ENCODE results near the gene ASTN1. TPM values are rescaled to one million over a fixed set of nuclear protein-coding genes. Genes with fewer than 3 reads are reported as not detected.

The ASTN1 gene
- total RNA-seq, 4 donors from 2014 or later: 0.18 TPM; not detected in 3

DNA sequence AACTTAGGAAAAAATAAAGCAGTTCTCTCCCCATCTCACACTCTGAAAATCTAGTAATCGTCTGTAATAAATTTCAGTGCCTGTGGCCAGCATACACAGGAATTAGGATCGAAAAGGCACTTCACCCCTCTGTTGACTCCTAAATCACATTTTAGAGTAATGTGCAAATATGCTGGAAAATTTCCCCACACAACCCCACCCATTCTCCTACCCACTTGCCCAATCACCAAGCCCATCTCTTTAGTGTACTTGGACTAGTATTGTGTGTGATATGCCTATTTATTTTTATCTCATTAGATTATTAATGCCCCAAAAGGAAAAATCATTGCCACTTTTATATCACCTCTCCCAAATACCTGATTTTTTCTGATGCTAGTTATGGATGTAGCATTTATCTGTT, 323.3 kb downstream of the ASTN1 start:
- no peak for TF ChIP-seq POLR2AphosphoS5 (IDR thresholded peaks at IDR 0.05)
- no peak for TF ChIP-seq POLR2A (IDR thresholded peaks at IDR 0.05)
- no peak for TF ChIP-seq EP300 (IDR thresholded peaks at IDR 0.05)
- TF ChIP-seq, protein P1, sequence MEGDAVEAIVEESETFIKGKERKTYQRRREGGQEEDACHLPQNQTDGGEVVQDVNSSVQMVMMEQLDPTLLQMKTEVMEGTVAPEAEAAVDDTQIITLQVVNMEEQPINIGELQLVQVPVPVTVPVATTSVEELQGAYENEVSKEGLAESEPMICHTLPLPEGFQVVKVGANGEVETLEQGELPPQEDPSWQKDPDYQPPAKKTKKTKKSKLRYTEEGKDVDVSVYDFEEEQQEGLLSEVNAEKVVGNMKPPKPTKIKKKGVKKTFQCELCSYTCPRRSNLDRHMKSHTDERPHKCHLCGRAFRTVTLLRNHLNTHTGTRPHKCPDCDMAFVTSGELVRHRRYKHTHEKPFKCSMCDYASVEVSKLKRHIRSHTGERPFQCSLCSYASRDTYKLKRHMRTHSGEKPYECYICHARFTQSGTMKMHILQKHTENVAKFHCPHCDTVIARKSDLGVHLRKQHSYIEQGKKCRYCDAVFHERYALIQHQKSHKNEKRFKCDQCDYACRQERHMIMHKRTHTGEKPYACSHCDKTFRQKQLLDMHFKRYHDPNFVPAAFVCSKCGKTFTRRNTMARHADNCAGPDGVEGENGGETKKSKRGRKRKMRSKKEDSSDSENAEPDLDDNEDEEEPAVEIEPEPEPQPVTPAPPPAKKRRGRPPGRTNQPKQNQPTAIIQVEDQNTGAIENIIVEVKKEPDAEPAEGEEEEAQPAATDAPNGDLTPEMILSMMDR (IDR thresholded peaks at IDR 0.05): no peak
- peaks cover 10% of the 10 kb centered on the region for H3K4me1 ChIP-seq
- no peaks in the 10 kb centered on the region for H3K36me3 ChIP-seq
- WGBS: 45% methylated on average over 2 of the region's 2 CpGs
- H3K27me3 ChIP-seq: no peaks in the 10 kb centered on the region
- no peaks in the 10 kb centered on the region for H3K9me3 ChIP-seq
- H3K4me3 ChIP-seq: no peak overlapping the region
- DNase-seq (ENCODE audit: low spot score in 2 of 2): no peak
- H3K27ac ChIP-seq: no peak overlapping the region

DNA sequence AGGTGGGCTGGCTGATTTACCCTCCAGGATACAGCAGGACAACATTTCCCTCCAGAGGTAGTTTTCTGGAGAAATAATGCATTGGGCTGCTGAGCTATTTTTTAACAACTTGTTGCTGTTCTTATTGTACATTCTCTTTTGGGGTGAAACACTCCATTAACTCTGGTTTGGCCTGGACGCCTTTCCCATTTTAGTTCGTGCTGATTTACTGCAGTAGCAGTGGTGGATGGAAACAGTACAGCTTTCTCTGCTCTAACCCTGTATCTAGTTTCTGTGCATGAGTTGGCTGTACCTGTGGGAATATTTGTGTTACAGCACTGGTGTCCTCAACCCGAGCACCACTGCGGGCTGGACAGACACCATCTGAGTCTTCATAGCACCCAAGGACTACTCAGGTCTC, 325.3 kb downstream of the ASTN1 start:
- Histone ChIP-seq H3K9me3 (no peaks in the 10 kb centered on the region), H3K4me1 (peaks cover 10% of the 10 kb centered on the region), H3K27ac (no peak overlapping the region), H3K27me3 (no peaks in the 10 kb centered on the region), H3K4me3 (no peak overlapping the region), H3K36me3 (no peaks in the 10 kb centered on the region)
- 87% methylated on average over 4 of the region's 4 CpGs for WGBS
- no peak for DNase-seq (ENCODE audit: low spot score in 2 of 2)
- no peak for TF ChIP-seq POLR2A (IDR thresholded peaks at IDR 0.05)
- TF ChIP-seq EP300 (IDR thresholded peaks at IDR 0.05): no peak
- no peak for TF ChIP-seq POLR2AphosphoS5 (IDR thresholded peaks at IDR 0.05)
- TF ChIP-seq, protein P1 (IDR thresholded peaks at IDR 0.05): no peak

DNA sequence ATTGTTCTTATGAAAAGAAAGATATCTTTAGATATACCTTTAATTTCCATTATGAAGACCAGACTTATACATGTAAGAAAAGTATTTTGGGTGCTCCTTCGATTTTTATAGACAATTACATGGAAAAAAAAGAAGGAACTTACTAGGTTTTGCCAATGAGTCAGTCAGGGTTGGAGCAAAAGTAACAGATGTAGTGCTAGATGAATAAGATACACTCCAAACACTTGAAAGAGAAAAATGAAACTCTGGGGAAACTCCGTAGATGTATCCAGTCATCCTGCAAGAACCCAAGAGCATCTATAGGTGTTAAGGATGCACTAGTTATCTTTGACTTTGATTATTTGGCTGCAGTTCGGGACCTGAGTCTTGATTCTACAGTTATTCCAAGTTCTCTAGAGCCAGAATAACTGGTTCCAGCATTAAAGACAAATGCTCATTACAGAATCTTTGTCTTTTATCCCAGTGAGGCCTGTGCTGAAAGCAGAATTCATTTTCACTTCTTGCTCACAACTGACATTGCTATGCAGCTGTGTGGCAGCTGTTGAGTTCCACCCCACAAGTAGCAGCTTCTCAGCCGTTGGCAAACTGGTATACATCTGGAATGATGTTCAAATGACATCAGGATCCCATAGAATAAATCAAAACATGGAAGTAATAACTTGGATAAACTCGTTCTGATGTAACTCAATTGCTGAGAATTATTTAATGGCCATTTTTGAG, 326.1 kb downstream of the ASTN1 start:
- Histone ChIP-seq H3K36me3 (no peaks in the 10 kb centered on the region), H3K4me3 (no peak overlapping the region), H3K27me3 (no peaks in the 10 kb centered on the region), H3K27ac (no peak overlapping the region), H3K4me1 (peaks cover 10% of the 10 kb centered on the region), H3K9me3 (no peaks in the 10 kb centered on the region)
- TF ChIP-seq, protein P1 (IDR thresholded peaks at IDR 0.05): no peak
- TF ChIP-seq POLR2A (IDR thresholded peaks at IDR 0.05) (no peak), EP300 (IDR thresholded peaks at IDR 0.05) (no peak), POLR2AphosphoS5 (IDR thresholded peaks at IDR 0.05) (no peak)
- DNase-seq (ENCODE audit: low spot score in 2 of 2): no peak
- 36% methylated on average over 5 of the region's 5 CpGs for WGBS

DNA sequence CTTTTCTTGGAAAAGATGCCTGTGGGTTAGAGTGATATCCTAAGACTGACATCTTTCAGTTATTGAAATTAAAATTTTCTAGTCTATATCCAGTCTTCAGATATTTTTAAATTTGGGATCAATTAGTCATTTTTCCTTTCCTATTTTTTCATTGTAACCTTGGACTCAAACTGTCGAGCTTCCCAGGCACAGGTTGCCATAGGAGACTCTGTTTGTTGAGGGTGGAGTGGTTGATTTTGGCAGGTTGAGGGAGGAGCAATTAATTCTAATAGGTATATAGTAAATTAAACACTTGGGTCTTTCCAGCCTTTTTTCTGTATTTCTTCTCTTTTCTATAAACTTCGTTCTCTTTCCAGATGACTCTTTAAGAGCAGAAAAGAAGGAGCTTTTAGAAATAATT, 326.8 kb downstream of the ASTN1 start:
- no peak for DNase-seq (ENCODE audit: low spot score in 2 of 2)
- no peak for TF ChIP-seq EP300 (IDR thresholded peaks at IDR 0.05)
- no peak for TF ChIP-seq POLR2AphosphoS5 (IDR thresholded peaks at IDR 0.05)
- TF ChIP-seq, protein P1 (IDR thresholded peaks at IDR 0.05): no peak
- no peak for TF ChIP-seq POLR2A (IDR thresholded peaks at IDR 0.05)
- WGBS: 27% methylated on average over 2 of the region's 2 CpGs

DNA sequence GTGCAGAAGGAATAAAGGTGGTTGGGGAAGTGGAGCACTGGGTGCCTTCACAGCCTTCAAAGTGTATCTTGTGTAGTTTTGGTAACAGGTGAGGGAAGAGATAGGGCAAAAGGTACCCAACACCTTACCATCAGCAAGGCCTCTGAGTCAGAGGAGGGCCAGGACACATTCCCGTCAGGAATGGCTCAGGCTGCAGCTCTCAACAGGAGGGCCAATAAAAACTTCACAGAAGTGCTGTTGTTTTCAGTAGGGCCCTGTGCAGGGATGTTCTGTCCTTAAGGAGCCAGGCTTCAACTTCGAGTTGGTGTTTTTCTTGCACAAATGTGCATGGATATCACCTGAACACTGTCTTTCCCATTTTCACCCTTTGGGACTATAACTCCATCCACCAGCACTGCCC, 333.4 kb downstream of the ASTN1 start:
- TF ChIP-seq POLR2AphosphoS5 (IDR thresholded peaks at IDR 0.05): no peak
- TF ChIP-seq, protein P1 (IDR thresholded peaks at IDR 0.05): no peak
- TF ChIP-seq EP300 (IDR thresholded peaks at IDR 0.05): no peak
- no peak for TF ChIP-seq POLR2A (IDR thresholded peaks at IDR 0.05)
- H3K27ac ChIP-seq: no peak overlapping the region
- no peak overlapping the region for H3K4me3 ChIP-seq
- H3K4me1 ChIP-seq: no peaks in the 10 kb centered on the region
- H3K9me3 ChIP-seq: no peaks in the 10 kb centered on the region
- no peaks in the 10 kb centered on the region for H3K27me3 ChIP-seq
- DNase-seq (ENCODE audit: low spot score in 2 of 2): no peak
- WGBS: 89% methylated on average over 2 of the region's 2 CpGs
- H3K36me3 ChIP-seq: no peaks in the 10 kb centered on the region

More for the DNA sequence above, 326.8 kb downstream of the ASTN1 start:
- Histone ChIP-seq H3K9me3 (no peaks in the 10 kb centered on the region), H3K27me3 (no peaks in the 10 kb centered on the region), H3K36me3 (no peaks in the 10 kb centered on the region), H3K27ac (no peak overlapping the region), H3K4me1 (peaks cover 6% of the 10 kb centered on the region), H3K4me3 (no peak overlapping the region)
